ENCODE results near the gene WEE1.

GRCh38 chr11:9538548-9538947 lies 34.9 kb upstream of the WEE1 start:
- TF ChIP-seq POLR2AphosphoS5 (IDR thresholded peaks at IDR 0.05) (no peak), CTCF (IDR thresholded peaks at IDR 0.05) (no peak)

Measured in sigmoid colon (tissue), 4 donors.